Measurements from ENCODE around the gene ABCC6.
A peak's percentile ranks its signal among the peaks of the same experiment; 100 is the strongest.
"Not testable (repeated sequence)": the region's sequence is repeated elsewhere in the genome, so short reads cannot be mapped to it uniquely, and the experiment has no call there.

Gene ABCC6

GRCh38 chr16:16202400-16203143, 20.7 kb downstream of the ABCC6 start:
- TF ChIP-seq CTCF (IDR thresholded peaks at IDR 0.05; ENCODE audit: low read depth, low read length, missing control alignments) = peak; percentile 28
- not testable (repeated sequence) for H3K4me3 ChIP-seq (ENCODE audit: low read depth, low read length); DNase-seq (ENCODE audit: low read depth)

GRCh38 chr16:16201880-16202279, 21.4 kb downstream of the ABCC6 start:
- H3K4me3 ChIP-seq (ENCODE audit: low read depth, low read length); DNase-seq (ENCODE audit: low read depth): not testable (repeated sequence)

- DNase-seq (ENCODE audit: low read depth); H3K4me3 ChIP-seq (ENCODE audit: low read depth, low read length): not testable (repeated sequence)
Observed at GRCh38 chr16:16200391-16200790, 22.9 kb downstream of the ABCC6 start.

GRCh38 chr16:16199428-16199827, 23.9 kb downstream of the ABCC6 start:
- H3K4me3 ChIP-seq (ENCODE audit: low read depth, low read length); DNase-seq (ENCODE audit: low read depth): not testable (repeated sequence)

GRCh38 chr16:16197966-16198365, 25.3 kb downstream of the ABCC6 start:
- no peak for TF ChIP-seq CTCF (IDR thresholded peaks at IDR 0.05; ENCODE audit: low read depth, low read length, missing control alignments)
- DNase-seq (ENCODE audit: low read depth) = no peak
- no peak overlapping the region for H3K4me3 ChIP-seq (ENCODE audit: low read depth, low read length)

- no peak for TF ChIP-seq CTCF (IDR thresholded peaks at IDR 0.05; ENCODE audit: low read depth, low read length, missing control alignments)
- H3K4me3 ChIP-seq (ENCODE audit: low read depth, low read length) = no peak overlapping the region
- no peak for DNase-seq (ENCODE audit: low read depth)
Observed at GRCh38 chr16:16197331-16197730, 26.0 kb downstream of the ABCC6 start.

GRCh38 chr16:16196099-16196498, 27.2 kb downstream of the ABCC6 start:
- DNase-seq (ENCODE audit: low read depth) = no peak
- no peak for TF ChIP-seq CTCF (IDR thresholded peaks at IDR 0.05; ENCODE audit: low read depth, low read length, missing control alignments)
- H3K4me3 ChIP-seq (ENCODE audit: low read depth, low read length) = no peak overlapping the region

- DNase-seq (ENCODE audit: low read depth) = no peak
- no peak overlapping the region for H3K4me3 ChIP-seq (ENCODE audit: low read depth, low read length)
- no peak for TF ChIP-seq CTCF (IDR thresholded peaks at IDR 0.05; ENCODE audit: low read depth, low read length, missing control alignments)
Observed at GRCh38 chr16:16191493-16192167, 31.7 kb downstream of the ABCC6 start.

GRCh38 chr16:16190966-16191365, 32.3 kb downstream of the ABCC6 start:
- not testable (repeated sequence) for DNase-seq (ENCODE audit: low read depth); H3K4me3 ChIP-seq (ENCODE audit: low read depth, low read length)

Data from GM12864 (cell line).